Mononuclear cell (primary cell): ENCODE measurements around the gene PLAGL2. TPM values are rescaled to one million over a fixed set of nuclear protein-coding genes. Genes with fewer than 3 reads are reported as not detected.
"Not testable (repeated sequence)": the region's sequence is repeated elsewhere in the genome, so short reads cannot be mapped to it uniquely, and the experiment has no call there.

ENCODE experiments used
- H3K27me3 ChIP-seq: 2 replicates; pipeline ENCODE4 v1.6.0; 2011; ENCODE audit warnings: low read length, control low read depth; ENCODE audit not compliant: insufficient read depth
- H3K4me1 ChIP-seq: 2 replicates; pipeline ENCODE4 v1.5.1; 2011; ENCODE audit warnings: mild to moderate bottlenecking, low read length, control low read depth; ENCODE audit not compliant: insufficient read depth
- H3K4me3 ChIP-seq: 2 replicates; pipeline ENCODE4 v1.5.1; 2011; ENCODE audit warnings: mild to moderate bottlenecking, low read length, moderate library complexity
- H3K9me3 ChIP-seq: 2 replicates; pipeline ENCODE4 v1.5.1; 2011; ENCODE audit warnings: low read depth, mild to moderate bottlenecking, control low read depth, low read length
- total RNA-seq: library from RNA; depleted of rRNA; stranded (reverse); fragments of >200 nt; gene quantifications from one replicate; pipeline ENCODE4 v1.2.3, GENCODE V29; 2012

PLAGL2 gene
- 14.1 TPM for total RNA-seq

- H3K27me3 ChIP-seq: no peaks in the 10 kb centered on the region
- no peaks in the 10 kb centered on the region for H3K9me3 ChIP-seq
- peaks cover 66% of the 10 kb centered on the region for H3K4me1 ChIP-seq
- H3K4me3 ChIP-seq: peak within 1 kb of the TSS; percentile 81
These were observed at the start of gene PLAGL2, which contains the start of gene POFUT1 for GRCh38 chr20:32207626-32208498. TSS of gene PLAGL2 (minus strand) at chr20:32207743. CDS start at chr20:32202178, 5,565 bp downstream. TSS of gene POFUT1 (plus strand) at chr20:32207880. CDS start at chr20:32207942, 62 bp downstream.

DNA sequence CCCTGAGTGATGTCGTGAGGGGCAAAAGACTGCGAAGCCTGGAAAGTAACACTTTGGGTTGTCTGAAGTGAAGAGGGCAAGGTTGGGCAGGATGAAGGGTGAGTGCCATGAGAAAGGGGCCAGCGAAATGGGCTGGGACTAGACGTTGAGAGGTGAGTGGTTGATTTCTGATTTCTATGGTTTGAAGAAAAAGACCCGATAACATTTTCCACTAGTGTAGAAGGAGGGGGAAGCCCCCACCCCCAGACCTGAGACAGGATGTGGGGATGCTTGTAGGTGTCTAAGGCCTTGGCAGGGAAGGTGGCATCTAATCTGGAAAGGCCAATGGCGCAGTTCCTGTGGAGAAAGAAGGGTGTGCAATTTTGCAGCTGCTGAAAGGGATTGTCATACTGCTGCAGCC, 44.6 kb upstream of the PLAGL2 start:
- H3K4me1 ChIP-seq: peaks cover 14% of the 10 kb centered on the region
- H3K4me3 ChIP-seq: no peak overlapping the region
- H3K27me3 ChIP-seq: no peaks in the 10 kb centered on the region
- no peaks in the 10 kb centered on the region for H3K9me3 ChIP-seq

GRCh38 chr20:32251470-32251869, 43.9 kb upstream of the PLAGL2 start:
- Histone ChIP-seq H3K9me3 (no peaks in the 10 kb centered on the region), H3K4me3 (no peak overlapping the region), H3K27me3 (no peaks in the 10 kb centered on the region), H3K4me1 (peaks cover 14% of the 10 kb centered on the region)

GRCh38 chr20:32249030-32249738, 41.6 kb upstream of the PLAGL2 start:
- H3K9me3 ChIP-seq: no peaks in the 10 kb centered on the region
- peaks cover 14% of the 10 kb centered on the region for H3K4me1 ChIP-seq
- H3K27me3 ChIP-seq: no peaks in the 10 kb centered on the region
- H3K4me3 ChIP-seq: no peak overlapping the region

DNA sequence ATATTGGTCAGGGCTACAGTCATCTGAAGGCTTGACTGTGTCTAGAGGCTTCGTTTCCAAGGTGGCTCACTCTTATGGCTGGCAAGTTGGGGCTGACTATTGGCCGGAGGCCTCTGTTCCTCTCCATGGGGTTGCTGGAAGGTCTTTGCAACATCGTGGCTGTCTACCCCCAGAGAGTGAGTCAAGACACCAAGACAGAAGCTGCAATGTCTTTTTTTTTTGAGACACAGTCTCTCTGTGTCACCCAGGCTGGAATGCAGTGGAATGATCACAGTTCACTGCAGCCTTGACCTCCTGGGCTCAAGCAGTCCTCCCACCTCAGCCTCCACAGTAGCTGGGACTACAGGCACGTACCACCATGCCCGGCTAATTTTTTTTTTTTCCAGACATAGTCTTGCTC, 40.5 kb upstream of the PLAGL2 start:
- H3K9me3 ChIP-seq: no peaks in the 10 kb centered on the region
- H3K4me3 ChIP-seq: no peak overlapping the region
- H3K4me1 ChIP-seq: peaks cover 14% of the 10 kb centered on the region
- no peaks in the 10 kb centered on the region for H3K27me3 ChIP-seq

GRCh38 chr20:32246208-32246607, 38.7 kb upstream of the PLAGL2 start:
- H3K4me1 ChIP-seq: peaks cover 14% of the 10 kb centered on the region
- H3K27me3 ChIP-seq, H3K9me3 ChIP-seq, H3K4me3 ChIP-seq: not testable (repeated sequence)

GRCh38 chr20:32244959-32245358, 37.4 kb upstream of the PLAGL2 start:
- no peaks in the 10 kb centered on the region for H3K27me3 ChIP-seq
- no peaks in the 10 kb centered on the region for H3K9me3 ChIP-seq
- peaks cover 18% of the 10 kb centered on the region for H3K4me1 ChIP-seq
- H3K4me3 ChIP-seq: no peak overlapping the region

GRCh38 chr20:32244150-32244823, 36.7 kb upstream of the PLAGL2 start:
- Histone ChIP-seq H3K9me3 (no peaks in the 10 kb centered on the region), H3K4me3 (no peak overlapping the region), H3K4me1 (peaks cover 21% of the 10 kb centered on the region), H3K27me3 (no peaks in the 10 kb centered on the region)

DNA sequence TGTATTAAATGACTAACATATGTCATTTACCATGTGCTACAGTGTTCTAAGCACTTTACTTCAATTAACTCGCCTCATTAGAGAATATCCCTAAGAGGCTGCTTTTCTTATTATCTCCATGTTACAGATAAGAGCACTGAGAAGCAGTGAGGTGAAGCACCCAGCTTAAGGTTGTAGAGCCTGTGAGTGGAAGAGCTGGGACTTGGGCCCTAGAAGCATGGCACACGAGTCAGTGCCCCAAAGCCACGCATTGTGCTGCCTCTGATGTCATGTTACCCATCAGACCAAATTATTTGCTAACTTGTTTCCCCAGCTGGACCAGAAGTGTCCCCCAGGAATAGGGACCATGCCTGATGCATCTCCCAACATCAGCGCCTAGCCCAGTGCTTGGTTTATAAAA, 34.3 kb upstream of the PLAGL2 start:
- no peak overlapping the region for H3K4me3 ChIP-seq
- no peaks in the 10 kb centered on the region for H3K9me3 ChIP-seq
- H3K27me3 ChIP-seq: no peaks in the 10 kb centered on the region
- H3K4me1 ChIP-seq: peaks cover 10% of the 10 kb centered on the region

DNA sequence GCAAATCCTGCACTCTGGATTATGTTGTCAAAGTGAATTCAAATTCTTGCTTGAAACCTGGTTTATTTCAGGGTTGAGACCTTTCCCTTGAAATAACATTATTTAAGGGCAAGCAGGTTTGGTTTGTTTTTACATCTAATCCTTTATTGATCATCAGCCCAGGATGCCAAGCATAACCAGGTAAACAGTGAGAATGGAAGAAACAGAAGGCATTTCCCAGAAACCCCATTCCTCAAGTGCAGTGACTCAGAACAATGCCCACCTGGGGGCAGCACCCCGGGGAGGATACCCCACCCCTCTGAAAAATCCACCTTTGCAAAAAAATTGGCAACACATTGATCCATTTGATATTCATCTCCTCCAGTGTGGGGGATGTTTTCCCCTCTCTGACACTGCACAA, 32.7 kb upstream of the PLAGL2 start:
- Histone ChIP-seq H3K27me3 (no peaks in the 10 kb centered on the region), H3K4me1 (peaks cover 12% of the 10 kb centered on the region), H3K4me3 (no peak overlapping the region), H3K9me3 (no peaks in the 10 kb centered on the region)

DNA sequence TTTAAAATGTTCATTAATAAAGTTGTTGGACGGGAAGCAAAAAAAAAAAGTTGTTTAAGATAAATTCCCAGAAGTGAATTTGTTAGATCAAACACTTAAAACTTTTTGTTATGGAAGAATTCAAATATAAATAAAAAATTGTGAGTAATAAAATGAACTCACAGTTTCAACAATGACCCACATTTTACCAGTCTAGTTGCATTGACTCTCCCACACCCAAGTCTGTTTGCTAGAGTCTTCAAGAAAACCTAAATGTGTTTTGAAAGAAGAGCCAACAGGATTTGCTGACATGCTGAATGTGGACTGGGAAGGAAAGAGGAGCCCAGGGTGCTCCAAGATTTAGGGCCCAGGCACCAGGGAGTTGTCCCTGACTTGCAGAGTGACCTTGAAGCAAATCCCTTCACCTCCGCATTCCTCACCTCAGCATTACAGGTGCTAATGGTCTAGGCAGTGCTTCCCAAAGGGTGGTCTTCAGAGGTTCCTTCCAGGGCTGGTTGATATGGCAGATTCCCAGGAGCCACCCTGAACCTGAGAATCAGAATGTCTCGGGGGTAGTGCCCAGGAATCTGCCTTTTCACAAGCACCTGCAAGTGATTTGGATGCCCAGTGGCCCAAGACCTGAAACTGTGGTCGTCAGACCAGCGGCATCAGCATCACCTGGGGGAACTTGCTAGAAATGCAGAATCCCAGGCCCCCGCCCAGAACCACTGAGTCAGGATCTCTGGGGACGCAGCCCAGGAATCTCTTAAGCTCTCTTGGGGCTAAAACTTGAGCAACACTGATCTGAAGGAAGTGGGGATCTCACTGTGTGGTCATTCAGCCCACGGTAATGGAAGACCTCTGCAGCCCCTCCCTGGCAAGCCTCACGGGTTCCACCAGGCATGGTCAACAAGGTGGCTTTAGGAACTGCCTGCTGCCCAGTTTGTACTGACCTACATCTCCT, 31.2 kb upstream of the PLAGL2 start:
- no peaks in the 10 kb centered on the region for H3K9me3 ChIP-seq
- no peak overlapping the region for H3K4me3 ChIP-seq
- H3K4me1 ChIP-seq: peaks cover 26% of the 10 kb centered on the region
- no peaks in the 10 kb centered on the region for H3K27me3 ChIP-seq

DNA sequence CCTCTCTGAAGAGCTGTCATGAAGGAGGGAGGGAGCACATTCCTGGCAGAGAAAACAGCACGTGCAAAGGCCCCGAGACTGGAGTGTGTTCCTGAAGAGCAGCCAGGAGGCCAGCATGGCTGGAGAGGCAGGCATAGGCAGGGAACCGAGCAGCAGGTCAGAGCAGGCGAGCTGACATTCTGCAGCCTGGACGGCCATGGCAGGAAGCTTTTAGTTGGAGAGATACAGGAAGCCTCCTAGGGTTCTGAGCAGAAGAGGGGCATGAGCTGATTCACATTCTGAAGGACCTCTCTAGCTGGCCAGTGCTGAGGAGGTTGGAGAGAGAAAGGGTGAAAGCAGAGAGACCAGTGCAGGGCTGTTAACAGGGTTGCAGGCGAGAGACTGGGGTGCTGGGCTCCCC, 29.9 kb upstream of the PLAGL2 start:
- H3K4me3 ChIP-seq: no peak overlapping the region

DNA sequence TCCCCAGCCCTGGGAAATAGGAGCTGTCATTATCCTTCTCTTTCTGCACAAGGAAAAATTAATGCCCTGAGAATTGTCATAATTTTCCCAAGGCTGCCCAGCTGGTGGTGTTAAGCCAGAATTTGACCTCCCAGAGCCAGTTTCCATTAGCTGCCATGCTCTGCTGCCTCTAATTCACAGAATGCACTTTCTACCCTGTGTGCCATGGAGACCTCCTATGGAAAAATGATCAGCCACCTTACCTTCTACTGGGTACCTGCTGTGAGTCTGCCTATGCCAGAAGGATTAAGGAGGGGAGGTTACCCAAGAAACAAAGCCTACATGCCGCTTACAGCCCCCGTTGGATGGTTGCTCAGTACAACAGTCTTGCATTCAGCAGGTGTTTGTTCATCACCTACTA, 29.3 kb upstream of the PLAGL2 start:
- Histone ChIP-seq H3K4me1 (peaks cover 46% of the 10 kb centered on the region), H3K9me3 (no peaks in the 10 kb centered on the region), H3K4me3 (no peak overlapping the region), H3K27me3 (no peaks in the 10 kb centered on the region)

More for the DNA sequence above, 29.9 kb upstream of the PLAGL2 start:
- no peaks in the 10 kb centered on the region for H3K9me3 ChIP-seq
- H3K27me3 ChIP-seq: no peaks in the 10 kb centered on the region
- H3K4me1 ChIP-seq: peaks cover 40% of the 10 kb centered on the region

- Histone ChIP-seq H3K9me3 (no peaks in the 10 kb centered on the region), H3K4me1 (peaks cover 52% of the 10 kb centered on the region), H3K27me3 (no peaks in the 10 kb centered on the region), H3K4me3 (no peak overlapping the region)
These were observed 28.5 kb upstream of the PLAGL2 start for GRCh38 chr20:32236048-32236533.
